Measurements from ENCODE around the gene MAPRE3. TPM values are rescaled to one million over a fixed set of nuclear protein-coding genes. Genes with fewer than 3 reads are reported as not detected.

Gene MAPRE3
- total and polyA plus RNA-seq, 9 of the 15 experiments (the other 6 are each of a cell fraction or from before 2014, with no cell fraction given): 0.70 to 43.2 (median 12.6) TPM

DNA sequence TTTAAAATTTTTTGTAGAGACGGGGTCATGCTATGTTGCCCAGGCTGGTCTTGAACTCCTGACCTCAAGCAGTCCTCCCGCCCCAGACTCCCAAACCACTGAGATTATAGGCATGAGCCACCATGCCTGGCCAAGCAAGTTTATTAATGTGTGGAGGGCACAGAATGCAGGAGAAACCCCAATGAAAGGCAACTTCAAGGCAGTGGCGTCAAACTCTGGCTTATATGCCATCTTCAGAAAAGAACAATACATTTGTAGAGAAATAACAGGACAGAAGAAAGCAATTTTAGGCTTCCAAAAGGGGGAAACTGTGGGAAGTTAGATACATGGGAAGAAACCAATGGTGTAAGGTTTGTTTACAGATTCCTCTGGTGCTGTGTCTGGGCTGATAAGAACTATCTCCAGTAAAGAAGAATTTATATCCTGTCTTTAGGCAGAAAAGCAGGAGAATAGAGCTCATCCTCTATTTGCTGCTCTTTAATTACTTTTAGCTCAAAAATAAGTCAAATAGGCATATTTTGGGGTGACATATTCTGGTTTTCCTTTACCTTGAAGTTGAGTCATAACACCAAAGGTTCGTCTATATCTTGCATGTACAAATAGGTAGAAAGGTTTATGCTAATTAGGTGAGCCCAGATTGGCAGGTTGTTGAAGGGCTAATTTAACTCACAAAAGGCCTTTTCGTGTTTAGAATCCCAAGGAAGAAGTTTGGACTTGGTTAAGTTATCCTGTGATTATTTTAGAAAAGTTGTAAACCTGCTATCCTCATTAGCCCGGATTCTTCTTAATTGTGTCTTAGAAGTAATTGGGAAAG lies 36.4 kb downstream of the MAPRE3 start (continued):
- TF ChIP-seq ZKSCAN8 (CRISPR knock-in tag; IDR thresholded peaks at IDR 0.05) (no peak), NFYB (IDR thresholded peaks at IDR 0.05; ENCODE audit: extremely low read depth, insufficient read length) (no peak), PTTG1 (tag; IDR thresholded peaks at IDR 0.05; ENCODE audit: low read depth) (no peak), RHOXF2B (CRISPR knock-in tag; conservative IDR thresholded peaks at IDR 0.05) (no peak), NRF1 (conservative IDR thresholded peaks at IDR 0.05 in 1 of 2, IDR thresholded peaks at IDR 0.05 in 1 of 2) (no peak), FOS (IDR thresholded peaks at IDR 0.05; ENCODE audit: extremely low read depth, insufficient read length) (no peak), BACH1 (tag; IDR thresholded peaks at IDR 0.05) (no peak)
- TF ChIP-seq, protein P1, sequence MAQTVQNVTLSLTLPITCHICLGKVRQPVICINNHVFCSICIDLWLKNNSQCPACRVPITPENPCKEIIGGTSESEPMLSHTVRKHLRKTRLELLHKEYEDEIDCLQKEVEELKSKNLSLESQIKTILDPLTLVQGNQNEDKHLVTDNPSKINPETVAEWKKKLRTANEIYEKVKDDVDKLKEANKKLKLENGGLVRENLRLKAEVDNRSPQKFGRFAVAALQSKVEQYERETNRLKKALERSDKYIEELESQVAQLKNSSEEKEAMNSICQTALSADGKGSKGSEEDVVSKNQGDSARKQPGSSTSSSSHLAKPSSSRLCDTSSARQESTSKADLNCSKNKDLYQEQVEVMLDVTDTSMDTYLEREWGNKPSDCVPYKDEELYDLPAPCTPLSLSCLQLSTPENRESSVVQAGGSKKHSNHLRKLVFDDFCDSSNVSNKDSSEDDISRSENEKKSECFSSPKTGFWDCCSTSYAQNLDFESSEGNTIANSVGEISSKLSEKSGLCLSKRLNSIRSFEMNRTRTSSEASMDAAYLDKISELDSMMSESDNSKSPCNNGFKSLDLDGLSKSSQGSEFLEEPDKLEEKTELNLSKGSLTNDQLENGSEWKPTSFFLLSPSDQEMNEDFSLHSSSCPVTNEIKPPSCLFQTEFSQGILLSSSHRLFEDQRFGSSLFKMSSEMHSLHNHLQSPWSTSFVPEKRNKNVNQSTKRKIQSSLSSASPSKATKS (CRISPR knock-in tag; IDR thresholded peaks at IDR 0.05): no peak
- TF ChIP-seq, protein P2, sequence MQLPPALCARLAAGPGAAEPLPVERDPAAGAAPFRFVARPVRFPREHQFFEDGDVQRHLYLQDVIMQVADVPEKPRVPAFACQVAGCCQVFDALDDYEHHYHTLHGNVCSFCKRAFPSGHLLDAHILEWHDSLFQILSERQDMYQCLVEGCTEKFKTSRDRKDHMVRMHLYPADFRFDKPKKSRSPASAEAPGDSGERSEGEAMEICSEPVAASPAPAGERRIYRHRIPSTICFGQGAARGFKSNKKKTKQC (CRISPR knock-in tag; IDR thresholded peaks at IDR 0.05): no peak
- TF ChIP-seq, protein P3, sequence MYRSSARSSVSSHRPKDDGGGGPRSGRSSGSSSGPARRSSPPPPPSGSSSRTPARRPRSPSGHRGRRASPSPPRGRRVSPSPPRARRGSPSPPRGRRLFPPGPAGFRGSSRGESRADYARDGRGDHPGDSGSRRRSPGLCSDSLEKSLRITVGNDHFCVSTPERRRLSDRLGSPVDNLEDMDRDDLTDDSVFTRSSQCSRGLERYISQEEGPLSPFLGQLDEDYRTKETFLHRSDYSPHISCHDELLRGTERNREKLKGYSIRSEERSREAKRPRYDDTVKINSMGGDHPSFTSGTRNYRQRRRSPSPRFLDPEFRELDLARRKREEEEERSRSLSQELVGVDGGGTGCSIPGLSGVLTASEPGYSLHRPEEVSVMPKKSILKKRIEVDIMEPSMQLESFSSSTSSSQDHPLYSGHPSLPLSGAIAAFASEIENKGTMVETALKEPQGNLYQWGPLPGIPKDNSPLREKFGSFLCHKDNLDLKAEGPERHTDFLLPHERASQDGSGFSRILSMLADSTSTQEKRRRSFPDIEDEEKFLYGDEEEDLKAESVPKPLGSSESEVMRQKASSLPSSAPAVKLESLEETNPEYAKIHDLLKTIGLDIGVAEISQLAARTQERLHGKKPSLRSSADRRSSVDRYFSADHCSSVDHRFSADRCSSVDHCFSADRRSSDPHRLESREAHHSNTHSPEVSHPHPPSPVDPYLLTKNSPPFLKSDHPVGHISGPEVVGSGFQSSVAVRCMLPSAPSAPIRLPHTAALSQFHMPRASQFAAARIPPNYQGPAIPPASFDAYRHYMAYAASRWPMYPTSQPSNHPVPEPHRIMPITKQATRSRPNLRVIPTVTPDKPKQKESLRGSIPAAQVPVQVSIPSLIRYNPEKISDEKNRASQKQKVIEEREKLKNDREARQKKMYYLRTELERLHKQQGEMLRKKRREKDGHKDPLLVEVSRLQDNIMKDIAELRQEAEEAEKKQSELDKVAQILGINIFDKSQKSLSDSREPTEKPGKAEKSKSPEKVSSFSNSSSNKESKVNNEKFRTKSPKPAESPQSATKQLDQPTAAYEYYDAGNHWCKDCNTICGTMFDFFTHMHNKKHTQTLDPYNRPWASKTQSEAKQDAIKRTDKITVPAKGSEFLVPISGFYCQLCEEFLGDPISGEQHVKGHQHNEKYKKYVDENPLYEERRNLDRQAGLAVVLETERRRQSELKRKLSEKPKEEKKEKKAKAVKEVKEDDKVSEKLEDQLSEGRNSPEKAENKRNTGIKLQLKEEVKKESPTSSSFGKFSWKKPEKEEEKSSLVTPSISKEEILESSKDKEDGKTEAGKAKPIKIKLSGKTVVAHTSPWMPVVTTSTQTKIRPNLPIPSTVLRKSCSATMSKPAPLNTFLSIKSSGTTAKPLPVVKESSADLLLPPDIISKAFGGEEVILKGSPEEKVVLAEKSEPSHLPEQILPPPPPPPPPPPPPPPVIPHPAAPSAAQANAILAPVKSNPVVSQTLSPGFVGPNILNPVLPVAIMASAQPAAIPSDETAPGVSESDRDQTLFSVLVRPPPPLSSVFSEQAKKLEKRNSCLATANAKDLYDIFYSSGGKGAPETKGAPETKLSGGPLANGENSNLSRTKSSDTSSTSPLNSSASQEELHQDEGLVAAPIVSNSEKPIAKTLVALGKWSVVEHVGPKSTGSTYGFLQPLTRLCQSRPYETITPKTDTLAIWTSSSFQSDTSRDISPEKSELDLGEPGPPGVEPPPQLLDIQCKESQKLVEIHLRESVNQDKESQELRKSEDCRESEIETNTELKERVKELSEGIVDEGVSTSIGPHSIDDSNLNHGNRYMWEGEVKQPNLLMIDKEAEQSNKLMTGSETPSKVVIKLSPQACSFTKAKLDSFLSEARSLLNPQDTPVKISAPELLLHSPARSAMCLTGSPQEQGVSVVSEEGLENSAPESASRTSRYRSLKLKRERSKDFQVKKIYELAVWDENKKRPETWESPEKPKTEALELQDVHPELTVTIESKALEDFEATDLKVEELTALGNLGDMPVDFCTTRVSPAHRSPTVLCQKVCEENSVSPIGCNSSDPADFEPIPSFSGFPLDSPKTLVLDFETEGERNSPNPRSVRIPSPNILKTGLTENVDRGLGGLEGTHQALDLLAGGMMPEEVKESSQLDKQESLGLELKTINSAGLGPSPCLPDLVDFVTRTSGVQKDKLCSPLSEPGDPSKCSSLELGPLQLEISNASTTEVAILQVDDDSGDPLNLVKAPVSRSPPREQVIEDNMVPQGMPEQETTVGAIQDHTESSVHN (IDR thresholded peaks at IDR 0.05; ENCODE audit: borderline replicate concordance in 1 of 2, low read depth in 1 of 2): no peak
- TF ChIP-seq, protein P4, sequence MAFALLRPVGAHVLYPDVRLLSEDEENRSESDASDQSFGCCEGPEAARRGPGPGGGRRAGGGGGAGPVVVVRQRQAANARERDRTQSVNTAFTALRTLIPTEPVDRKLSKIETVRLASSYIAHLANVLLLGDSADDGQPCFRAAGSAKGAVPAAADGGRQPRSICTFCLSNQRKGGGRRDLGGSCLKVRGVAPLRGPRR (CRISPR knock-in tag; IDR thresholded peaks at IDR 0.05): peak; percentile 89
- TF ChIP-seq, protein P5, sequence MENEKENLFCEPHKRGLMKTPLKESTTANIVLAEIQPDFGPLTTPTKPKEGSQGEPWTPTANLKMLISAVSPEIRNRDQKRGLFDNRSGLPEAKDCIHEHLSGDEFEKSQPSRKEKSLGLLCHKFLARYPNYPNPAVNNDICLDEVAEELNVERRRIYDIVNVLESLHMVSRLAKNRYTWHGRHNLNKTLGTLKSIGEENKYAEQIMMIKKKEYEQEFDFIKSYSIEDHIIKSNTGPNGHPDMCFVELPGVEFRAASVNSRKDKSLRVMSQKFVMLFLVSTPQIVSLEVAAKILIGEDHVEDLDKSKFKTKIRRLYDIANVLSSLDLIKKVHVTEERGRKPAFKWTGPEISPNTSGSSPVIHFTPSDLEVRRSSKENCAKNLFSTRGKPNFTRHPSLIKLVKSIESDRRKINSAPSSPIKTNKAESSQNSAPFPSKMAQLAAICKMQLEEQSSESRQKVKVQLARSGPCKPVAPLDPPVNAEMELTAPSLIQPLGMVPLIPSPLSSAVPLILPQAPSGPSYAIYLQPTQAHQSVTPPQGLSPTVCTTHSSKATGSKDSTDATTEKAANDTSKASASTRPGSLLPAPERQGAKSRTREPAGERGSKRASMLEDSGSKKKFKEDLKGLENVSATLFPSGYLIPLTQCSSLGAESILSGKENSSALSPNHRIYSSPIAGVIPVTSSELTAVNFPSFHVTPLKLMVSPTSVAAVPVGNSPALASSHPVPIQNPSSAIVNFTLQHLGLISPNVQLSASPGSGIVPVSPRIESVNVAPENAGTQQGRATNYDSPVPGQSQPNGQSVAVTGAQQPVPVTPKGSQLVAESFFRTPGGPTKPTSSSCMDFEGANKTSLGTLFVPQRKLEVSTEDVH (IDR thresholded peaks at IDR 0.05; ENCODE audit: low read depth, partially characterized antibody): no peak

Measured in K562 (cell line).